BJ (cell line): Measurements from ENCODE around the gene WDR88. TPM values are rescaled to one million over a fixed set of nuclear protein-coding genes. Genes with fewer than 3 reads are reported as not detected.

Experiments
- CTCF ChIA-PET: fragments of 350-600 bp; formaldehyde crosslinking; extraction: SDS; loops from one replicate; lab custom pipeline; 2021; ENCODE audit warnings: antibody characterized with exemption, inconsistent platforms; lab: Yijun Ruan, JAX
- POLR2A ChIA-PET: fragments of 300-600 bp; sonication (Branson Sonifier 250); formaldehyde crosslinking; extraction: SDS; loops from one replicate; lab custom pipeline; 2021; ENCODE audit warnings: antibody characterized with exemption; lab: Charles Lee
- DNase-seq: peaks from one replicate; pipeline ENCODE4 v3.0.0-alpha.2; 2011; ENCODE audit warnings: low read depth
- H3K27me3 ChIP-seq: 2 replicates; pipeline ENCODE4 v1.6.0; 2011; ENCODE audit warnings: low read length; ENCODE audit not compliant: control insufficient read depth, insufficient read depth
- H3K36me3 ChIP-seq: 2 replicates; pipeline ENCODE4 v1.5.1; 2011; ENCODE audit warnings: low read length; ENCODE audit not compliant: control insufficient read depth, insufficient read depth
- H3K4me3 ChIP-seq: 2 replicates; pipeline ENCODE4 v1.5.1; 2011; ENCODE audit warnings: low read depth, mild to moderate bottlenecking, control low read depth, low read length
- polyA plus RNA-seq: library from polyadenylated mRNA; depleted of rRNA; stranded (reverse); fragments of >200 nt; gene quantifications from 2 replicates; pipeline ENCODE4 v1.2.3, GENCODE V29; 2011
- TF ChIP-seq, protein P1 (sequence below): IDR thresholded peaks from 2 replicates; pipeline ENCODE4 v1.5.1; 2011; ENCODE audit warnings: low read depth, mild to moderate bottlenecking, control low read depth, inconsistent platforms, low read length, moderate library complexity; ENCODE audit not compliant: insufficient read depth

Gene WDR88
- polyA plus RNA-seq, 1 experiment, result not detected

DNA sequence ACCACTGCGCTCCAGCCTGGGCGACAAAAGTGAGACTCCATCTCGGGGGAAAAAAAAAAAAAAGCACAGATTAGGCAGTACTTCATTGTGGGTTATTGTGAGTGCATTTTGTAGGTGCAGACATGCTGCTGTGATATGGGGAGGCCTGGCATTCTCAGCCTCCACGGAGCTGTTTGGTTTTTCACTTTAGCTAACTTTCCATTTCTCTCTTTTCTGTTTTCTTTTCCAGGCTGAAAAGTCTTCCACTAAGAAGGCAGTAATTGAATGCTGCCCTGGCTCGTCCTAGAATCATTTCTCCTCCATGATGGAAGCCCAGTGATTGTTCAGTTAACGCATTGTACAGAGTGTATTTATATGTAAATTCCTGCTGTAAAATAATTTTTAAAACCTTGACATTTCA lies 2.0 kb upstream of the WDR88 start:
- peaks cover 10% of the 10 kb centered on the region for H3K36me3 ChIP-seq
- ChIA-PET POLR2A (no interaction called here), CTCF (interaction anchor here (1.0 to 3.3 kb wide), 3 partner anchors 47 to 54 kb away, joined by 3 to 12 read pairs (median 3); no protein-coding TSS in a partner anchor)

DNA sequence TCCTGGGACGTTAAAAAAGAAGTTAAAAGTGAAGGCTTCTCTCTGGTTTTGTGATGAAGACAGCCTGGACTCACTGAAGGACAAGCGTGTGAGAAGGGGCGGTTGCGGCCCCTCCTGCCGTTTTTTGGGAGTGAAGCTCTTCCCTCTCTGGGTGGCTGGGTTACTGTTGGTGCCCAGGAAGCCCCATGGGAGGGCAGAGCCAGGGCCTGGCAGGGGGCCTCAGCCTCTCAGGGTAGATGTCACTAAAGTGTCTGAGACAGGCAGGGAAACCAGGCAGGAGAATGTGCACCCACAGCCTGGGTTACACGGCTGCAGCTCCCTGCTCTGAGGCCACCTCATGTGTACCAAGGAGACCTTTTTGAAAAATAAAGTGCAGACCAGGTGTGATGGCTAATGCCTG lies 1.5 kb upstream of the WDR88 start:
- no peak for DNase-seq
- TF ChIP-seq, protein P1, sequence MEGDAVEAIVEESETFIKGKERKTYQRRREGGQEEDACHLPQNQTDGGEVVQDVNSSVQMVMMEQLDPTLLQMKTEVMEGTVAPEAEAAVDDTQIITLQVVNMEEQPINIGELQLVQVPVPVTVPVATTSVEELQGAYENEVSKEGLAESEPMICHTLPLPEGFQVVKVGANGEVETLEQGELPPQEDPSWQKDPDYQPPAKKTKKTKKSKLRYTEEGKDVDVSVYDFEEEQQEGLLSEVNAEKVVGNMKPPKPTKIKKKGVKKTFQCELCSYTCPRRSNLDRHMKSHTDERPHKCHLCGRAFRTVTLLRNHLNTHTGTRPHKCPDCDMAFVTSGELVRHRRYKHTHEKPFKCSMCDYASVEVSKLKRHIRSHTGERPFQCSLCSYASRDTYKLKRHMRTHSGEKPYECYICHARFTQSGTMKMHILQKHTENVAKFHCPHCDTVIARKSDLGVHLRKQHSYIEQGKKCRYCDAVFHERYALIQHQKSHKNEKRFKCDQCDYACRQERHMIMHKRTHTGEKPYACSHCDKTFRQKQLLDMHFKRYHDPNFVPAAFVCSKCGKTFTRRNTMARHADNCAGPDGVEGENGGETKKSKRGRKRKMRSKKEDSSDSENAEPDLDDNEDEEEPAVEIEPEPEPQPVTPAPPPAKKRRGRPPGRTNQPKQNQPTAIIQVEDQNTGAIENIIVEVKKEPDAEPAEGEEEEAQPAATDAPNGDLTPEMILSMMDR, result no peak
- POLR2A ChIA-PET, result no interaction called here
- CTCF ChIA-PET, result interaction anchor here (1.0 to 3.3 kb wide), 3 partner anchors 46 to 54 kb away, joined by 3 to 12 read pairs (median 3); no protein-coding TSS in a partner anchor
- Histone ChIP-seq H3K4me3 (no peak overlapping the region), H3K36me3 (peaks cover 9% of the 10 kb centered on the region), H3K27me3 (no peaks in the 10 kb centered on the region)

More for the DNA sequence above, 2.0 kb upstream of the WDR88 start:
- TF ChIP-seq, protein P1, result no peak
- no peak overlapping the region for H3K4me3 ChIP-seq
- no peaks in the 10 kb centered on the region for H3K27me3 ChIP-seq
- DNase-seq, result no peak

DNA sequence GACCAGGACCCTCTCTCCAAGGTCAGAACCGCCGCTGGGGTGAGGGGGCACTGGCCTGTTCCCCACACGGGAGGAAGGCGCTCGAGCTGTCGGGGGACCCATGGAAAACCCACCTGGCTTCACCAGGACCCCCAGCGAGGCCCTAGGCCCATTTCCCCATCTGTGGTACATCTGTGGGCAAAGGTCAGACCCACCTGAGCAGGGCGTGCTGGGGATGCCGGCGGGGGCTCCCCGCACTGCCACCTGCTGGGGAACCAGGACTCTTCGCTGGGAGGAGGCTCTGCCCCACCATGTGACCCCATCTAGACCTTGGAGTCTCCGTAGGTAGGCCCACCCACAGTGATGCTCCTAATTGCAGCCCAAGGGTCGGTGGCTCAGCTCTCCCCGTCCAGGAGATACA lies 511 bp downstream of the WDR88 start:
- Histone ChIP-seq H3K27me3 (no peaks in the 10 kb centered on the region), H3K4me3 (no peak overlapping the region), H3K36me3 (peaks cover 6% of the 10 kb centered on the region; the same call in 1 of the 2 replicates)
- DNase-seq, result no peak
- ChIA-PET CTCF (interaction anchor here (1.1 to 1.2 kb wide), 2 partner anchors 52 to 103 kb away, joined by 3 to 5 read pairs; no protein-coding TSS in a partner anchor), POLR2A (no interaction called here)
- TF ChIP-seq, protein P1, result peak; percentile 39

DNA sequence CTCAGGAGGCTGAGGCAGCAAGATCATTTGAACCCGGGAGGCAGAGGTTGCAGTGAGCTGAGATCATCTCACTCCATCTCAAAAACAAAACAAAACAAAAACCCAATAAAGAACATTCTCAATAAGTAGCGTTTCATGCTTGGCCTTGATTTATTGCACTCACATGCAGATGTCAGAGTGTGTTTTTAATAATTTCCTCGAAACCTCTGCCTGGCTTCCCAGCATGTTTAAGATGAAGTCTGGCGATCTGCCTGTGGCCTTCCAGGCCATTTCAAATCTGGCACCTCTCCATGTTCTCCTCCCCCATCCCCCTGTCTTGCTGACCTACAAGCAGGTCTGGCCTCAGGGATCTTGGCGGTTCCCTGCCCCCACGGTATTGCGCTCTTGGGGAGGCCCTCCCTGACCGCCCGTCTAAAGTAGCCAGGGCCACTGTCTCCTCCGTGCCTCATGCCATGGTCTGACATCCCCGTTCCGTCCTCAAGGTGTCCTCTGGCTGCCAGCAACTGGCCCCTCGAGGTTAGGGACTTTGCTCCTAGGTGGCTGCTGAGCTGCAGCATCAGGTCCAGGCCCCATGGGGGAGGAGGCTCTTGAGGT lies 1.6 kb downstream of the WDR88 start:
- Histone ChIP-seq H3K4me3 (no peak overlapping the region), H3K36me3 (peaks cover 3% of the 10 kb centered on the region; the same call in 1 of the 2 replicates), H3K27me3 (no peaks in the 10 kb centered on the region; the same call in 1 of the 2 replicates)
- DNase-seq, result no peak
- ChIA-PET CTCF (interaction anchor here (1.2 to 1.8 kb wide), 2 partner anchors 11 to 51 kb away, joined by 5 to 7 read pairs; no protein-coding TSS in a partner anchor), POLR2A (no interaction called here)
- TF ChIP-seq, protein P1, result no peak

DNA sequence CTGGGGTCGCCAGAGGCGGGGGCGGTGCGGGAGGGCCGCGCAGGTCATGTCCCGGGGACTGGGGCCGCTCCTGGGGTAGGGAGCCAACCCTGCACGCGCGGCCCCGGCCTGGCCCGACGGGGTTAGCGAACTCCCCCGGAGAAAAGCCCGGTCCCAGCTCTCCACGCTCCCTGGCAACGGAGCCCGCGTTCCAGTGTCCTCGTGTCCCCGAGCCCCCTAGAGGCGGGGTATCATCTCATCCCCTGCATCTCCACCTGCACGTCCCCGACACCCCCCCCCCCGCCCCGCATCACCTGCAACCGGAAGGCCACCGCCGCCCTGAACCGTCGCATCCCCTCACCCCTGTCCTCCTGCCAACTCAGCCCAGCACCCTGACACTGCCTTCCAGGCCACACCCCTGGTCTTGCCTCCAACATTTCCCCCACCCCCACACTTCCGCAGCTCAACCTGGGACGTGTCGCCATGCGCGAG lies 2.7 kb downstream of the WDR88 start:
- POLR2A ChIA-PET, result interaction anchor here (0.5 kb wide), 1 partner anchor 18 kb away, joined by 13 read pairs; no protein-coding TSS in a partner anchor

More for the DNA sequence above, 2.7 kb downstream of the WDR88 start:
- Histone ChIP-seq H3K36me3 (peaks cover 3% of the 10 kb centered on the region; the same call in 1 of the 2 replicates), H3K4me3 (no peak overlapping the region), H3K27me3 (no peaks in the 10 kb centered on the region; the same call in 1 of the 2 replicates)
- no peak for DNase-seq
- TF ChIP-seq, protein P1, result no peak
- CTCF ChIA-PET, result interaction anchor here (1.5 to 1.8 kb wide), 2 partner anchors 10 to 57 kb away, joined by 4 to 7 read pairs; no protein-coding TSS in a partner anchor
